NB4 (cell line): Measurements from ENCODE around the gene COX10.
"Not testable (repeated sequence)": the region's sequence is repeated elsewhere in the genome, so short reads cannot be mapped to it uniquely, and the experiment has no call there.

ENCODE experiments used
- CTCF ChIP-seq: IDR thresholded peaks from one replicate; pipeline ENCODE4 v1.5.1; 2012; ENCODE audit warnings: low read depth, low read length
- MAX ChIP-seq: IDR thresholded peaks from 2 replicates; pipeline ENCODE4 v1.6.1; 2011; ENCODE audit warnings: low read depth, low read length
- MYC ChIP-seq: IDR thresholded peaks from 2 replicates; pipeline ENCODE4 v1.6.1; 2011; ENCODE audit warnings: low read depth, low read length
- POLR2A ChIP-seq: IDR thresholded peaks from 2 replicates; pipeline ENCODE4 v1.6.1; 2011; ENCODE audit warnings: mild to moderate bottlenecking; ENCODE audit not compliant: insufficient read length; ENCODE audit errors: extremely low read depth

- TF ChIP-seq CTCF, MAX, POLR2A, MYC: not testable (repeated sequence)
Measured at GRCh38 chr17:14167831-14168230, 98.5 kb downstream of the COX10 start.
